Activated CD8-positive, alpha-beta memory T cell treated with anti-CD3 and anti-CD28 coated beads for 36 hours (primary cell): ENCODE measurements around the gene SLC38A11. TPM values are rescaled to one million over a fixed set of nuclear protein-coding genes. Genes with fewer than 3 reads are reported as not detected.
"Not testable (repeated sequence)": the region's sequence is repeated elsewhere in the genome, so short reads cannot be mapped to it uniquely, and the experiment has no call there.

ENCODE experiments used
- CTCF ChIA-PET: fragments of 350-600 bp; sonication (Branson Sonifier 250); formaldehyde crosslinking; loops from one replicate; lab custom pipeline; 2021; ENCODE audit warnings: antibody characterized with exemption; lab: Charles Lee
- POLR2A ChIA-PET: fragments of 350-600 bp; sonication (Branson Sonifier 250); formaldehyde crosslinking; loops from one replicate; lab custom pipeline; 2021; ENCODE audit warnings: antibody characterized with exemption; lab: Charles Lee
- total RNA-seq, 2 experiments: library from RNA; stranded (reverse); gene quantifications; one replicate each; pipeline ENCODE4 v1.2.3, GENCODE V29; 2021

SLC38A11 gene
- total RNA-seq, 2 experiments from 2014 or later: not detected

GRCh38 chr2:164890544-164890943 lies 64.8 kb downstream of the SLC38A11 start:
- POLR2A ChIA-PET: no interaction called here
- CTCF ChIA-PET: no interaction called here

- ChIA-PET POLR2A (no interaction called here), CTCF (no interaction called here)
Measured at GRCh38 chr2:164888592-164888991, 66.7 kb downstream of the SLC38A11 start.

GRCh38 chr2:164887434-164888144 lies 67.7 kb downstream of the SLC38A11 start:
- ChIA-PET POLR2A (no interaction called here), CTCF (no interaction called here)

- CTCF ChIA-PET: no interaction called here
- POLR2A ChIA-PET: no interaction called here
Measured at GRCh38 chr2:164882276-164882675, 73.0 kb downstream of the SLC38A11 start.

- ChIA-PET POLR2A (no interaction called here), CTCF (interaction anchor here (1.0 kb wide), 1 partner anchor 49 kb away, joined by 3 read pairs; no protein-coding TSS in a partner anchor)
Measured at GRCh38 chr2:164881524-164881923, 73.8 kb downstream of the SLC38A11 start.

- CTCF ChIA-PET: no interaction called here
- POLR2A ChIA-PET: no interaction called here
Measured at GRCh38 chr2:164879901-164880535, 75.3 kb downstream of the SLC38A11 start.

GRCh38 chr2:164877927-164878326 lies 77.4 kb downstream of the SLC38A11 start:
- ChIA-PET POLR2A (no interaction called here), CTCF (no interaction called here)

GRCh38 chr2:164877169-164877568 lies 78.2 kb downstream of the SLC38A11 start:
- ChIA-PET CTCF (no interaction called here), POLR2A (no interaction called here)

- POLR2A ChIA-PET: no interaction called here
- CTCF ChIA-PET: no interaction called here
Measured at GRCh38 chr2:164875334-164876205, 79.8 kb downstream of the SLC38A11 start.

GRCh38 chr2:164873210-164873908 lies 82.0 kb downstream of the SLC38A11 start:
- ChIA-PET CTCF (no interaction called here), POLR2A (no interaction called here)

- ChIA-PET POLR2A (no interaction called here), CTCF (no interaction called here)
Measured at GRCh38 chr2:164871404-164871803, 83.9 kb downstream of the SLC38A11 start.

GRCh38 chr2:164869420-164869772 lies 85.9 kb downstream of the SLC38A11 start:
- ChIA-PET CTCF (no interaction called here), POLR2A (no interaction called here)

- CTCF ChIA-PET: no interaction called here
- POLR2A ChIA-PET: no interaction called here
Measured at GRCh38 chr2:164868563-164869419, 86.5 kb downstream of the SLC38A11 start.

GRCh38 chr2:164867779-164868397 lies 87.4 kb downstream of the SLC38A11 start:
- POLR2A ChIA-PET: no interaction called here
- CTCF ChIA-PET: no interaction called here

- CTCF ChIA-PET, POLR2A ChIA-PET: not testable (repeated sequence)
Measured at GRCh38 chr2:164866381-164866780, 88.9 kb downstream of the SLC38A11 start.

- ChIA-PET POLR2A (no interaction called here), CTCF (no interaction called here)
Measured at GRCh38 chr2:164860694-164861042, 94.7 kb downstream of the SLC38A11 start.

- CTCF ChIA-PET, POLR2A ChIA-PET: not testable (repeated sequence)
Measured at GRCh38 chr2:164859906-164860693, 95.2 kb downstream of the SLC38A11 start.
